Astrocyte of the cerebellum (primary cell): ENCODE data around the gene THRSP.

Source experiments
- DNase-seq: peaks from one replicate; pipeline ENCODE4 v3.0.0-alpha.2; 2011; ENCODE audit warnings: low read depth
- H3K4me3 ChIP-seq: 2 replicates; pipeline ENCODE4 v1.5.1; 2011; ENCODE audit warnings: mild to moderate bottlenecking, low read depth, low read length, moderate library complexity
- in situ Hi-C: cut with HindIII; loops from 2 replicates; pipeline ENCODE4 v1.10.0; 2017; ENCODE audit warnings: low sequenced_read_pairs
- TF ChIP-seq, protein P1 (sequence below): IDR thresholded peaks from 2 replicates; pipeline ENCODE4 v1.5.1; 2012; ENCODE audit warnings: low read length, low read depth, moderate library complexity, mild to moderate bottlenecking; ENCODE audit errors: missing control alignments

Gene THRSP

DNA sequence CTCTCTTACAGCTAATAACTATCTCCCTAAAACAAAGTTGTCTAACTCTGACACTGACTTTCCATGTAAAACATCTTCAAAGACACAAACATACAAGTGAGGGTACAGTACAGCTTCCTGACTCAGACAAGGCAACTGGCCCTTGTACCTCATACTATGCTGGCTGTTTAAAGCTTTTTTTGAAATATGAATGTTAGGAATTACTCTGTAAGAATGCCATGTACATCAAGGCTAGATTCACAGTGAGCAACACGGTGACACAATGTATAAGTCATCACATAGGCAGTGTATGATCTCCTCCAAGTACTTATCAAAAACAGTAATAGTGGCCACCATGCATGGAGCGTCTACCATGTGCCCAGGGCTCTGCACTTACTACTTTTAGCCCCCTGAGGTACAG is 47.2 kb downstream of the THRSP start:
- in situ Hi-C loops, result no loop called here
- no peak overlapping the region for H3K4me3 ChIP-seq
- TF ChIP-seq, protein P1, sequence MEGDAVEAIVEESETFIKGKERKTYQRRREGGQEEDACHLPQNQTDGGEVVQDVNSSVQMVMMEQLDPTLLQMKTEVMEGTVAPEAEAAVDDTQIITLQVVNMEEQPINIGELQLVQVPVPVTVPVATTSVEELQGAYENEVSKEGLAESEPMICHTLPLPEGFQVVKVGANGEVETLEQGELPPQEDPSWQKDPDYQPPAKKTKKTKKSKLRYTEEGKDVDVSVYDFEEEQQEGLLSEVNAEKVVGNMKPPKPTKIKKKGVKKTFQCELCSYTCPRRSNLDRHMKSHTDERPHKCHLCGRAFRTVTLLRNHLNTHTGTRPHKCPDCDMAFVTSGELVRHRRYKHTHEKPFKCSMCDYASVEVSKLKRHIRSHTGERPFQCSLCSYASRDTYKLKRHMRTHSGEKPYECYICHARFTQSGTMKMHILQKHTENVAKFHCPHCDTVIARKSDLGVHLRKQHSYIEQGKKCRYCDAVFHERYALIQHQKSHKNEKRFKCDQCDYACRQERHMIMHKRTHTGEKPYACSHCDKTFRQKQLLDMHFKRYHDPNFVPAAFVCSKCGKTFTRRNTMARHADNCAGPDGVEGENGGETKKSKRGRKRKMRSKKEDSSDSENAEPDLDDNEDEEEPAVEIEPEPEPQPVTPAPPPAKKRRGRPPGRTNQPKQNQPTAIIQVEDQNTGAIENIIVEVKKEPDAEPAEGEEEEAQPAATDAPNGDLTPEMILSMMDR, result no peak
- DNase-seq, result no peak

DNA sequence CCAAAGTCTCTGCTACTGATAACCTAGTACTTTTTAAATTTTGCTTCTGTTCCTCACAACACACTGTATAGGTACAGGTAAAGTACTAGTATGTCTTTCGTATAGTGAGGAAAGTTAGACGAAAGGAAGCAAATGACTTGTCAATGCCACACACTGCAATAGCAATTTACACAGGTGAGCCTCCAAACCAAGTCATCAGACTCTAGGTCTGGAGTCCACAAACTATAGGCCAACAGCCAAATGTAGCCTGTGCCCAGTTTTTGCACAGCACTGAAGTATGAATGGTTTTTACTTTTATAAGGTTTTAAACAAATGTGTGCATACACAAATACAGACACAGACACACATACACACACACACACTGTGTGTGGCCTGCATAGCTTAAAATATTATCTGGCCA is 47.6 kb downstream of the THRSP start:
- TF ChIP-seq, protein P1, result no peak
- in situ Hi-C loops, result no loop called here
- DNase-seq, result no peak
- no peak overlapping the region for H3K4me3 ChIP-seq

DNA sequence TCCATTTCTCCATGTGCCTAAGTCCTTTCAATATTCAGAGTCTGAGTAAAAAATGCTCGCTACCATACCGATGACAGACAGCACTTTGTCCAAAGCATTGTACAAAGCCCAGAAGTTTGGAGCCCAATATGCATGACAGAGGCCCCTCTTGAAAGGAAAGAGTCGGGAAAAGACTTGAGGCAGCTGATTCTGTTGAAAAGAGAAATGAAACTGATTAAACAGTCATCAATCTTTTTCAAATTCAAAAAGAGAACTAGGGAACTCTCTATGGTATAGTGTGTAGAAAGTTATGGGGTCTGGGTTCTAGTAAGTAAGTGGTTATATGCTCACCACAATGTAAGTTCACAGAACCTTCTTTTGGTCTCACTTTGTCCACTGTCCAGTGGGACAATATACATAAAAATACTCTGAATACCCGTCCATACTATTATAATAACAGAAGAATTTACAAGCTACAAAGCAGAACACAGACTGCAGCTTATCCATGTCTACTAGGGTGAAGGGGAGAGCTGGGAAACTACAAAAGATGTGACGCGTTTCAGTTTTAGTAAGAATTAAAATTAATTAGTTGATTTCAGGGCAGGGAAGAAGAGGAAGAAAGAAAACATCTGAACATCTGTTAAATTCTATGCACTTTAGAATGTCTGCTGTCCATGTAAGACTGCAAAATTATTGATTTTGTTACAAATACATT is 49.1 kb downstream of the THRSP start:
- no peak for DNase-seq
- H3K4me3 ChIP-seq, result no peak overlapping the region
- in situ Hi-C loops, result no loop called here
- TF ChIP-seq, protein P1, result no peak
